CD4-positive, CD25-positive, alpha-beta regulatory T cell (primary cell): ENCODE data around the gene PKD1L1. TPM values are rescaled to one million over a fixed set of nuclear protein-coding genes. Genes with fewer than 3 reads are reported as not detected.
"Not testable (repeated sequence)": the region's sequence is repeated elsewhere in the genome, so short reads cannot be mapped to it uniquely, and the experiment has no call there.

Source experiments
- ATAC-seq, 2 donors: fragments of 150-1000 bp; cut with Tn5 transposase; one replicate each; pipeline ENCODE4 v1.10.0; 2021; ENCODE audit warnings: low read depth in 2 of 2, moderate number of reproducible peaks in 2 of 2, moderate library complexity in 1 of 2
- DNase-seq, 3 donors: peaks; one replicate each; pipeline versions ENCODE4 v3.0.0 to v3.0.0-alpha.2; 2012 to 2022; ENCODE audit warnings: mixed read lengths in 1 of 3
- H3K27ac ChIP-seq: one replicate; pipeline ENCODE4 v1.7.0; 2013; ENCODE audit warnings: mild to moderate bottlenecking, low read length; ENCODE audit not compliant: insufficient read depth, poor library complexity, severe bottlenecking
- H3K27me3 ChIP-seq: one replicate; pipeline ENCODE4 v1.7.0; 2013; ENCODE audit warnings: low read length; ENCODE audit not compliant: control insufficient read depth, insufficient read depth
- H3K36me3 ChIP-seq: one replicate; pipeline ENCODE4 v1.7.0; 2013; ENCODE audit warnings: mild to moderate bottlenecking, low read length, moderate library complexity; ENCODE audit not compliant: control insufficient read depth, insufficient read depth
- H3K4me1 ChIP-seq: 2 replicates; pipeline ENCODE4 v1.7.0; 2013; ENCODE audit warnings: mild to moderate bottlenecking, low read length; ENCODE audit not compliant: insufficient read depth, control insufficient read depth, poor library complexity, severe bottlenecking
- H3K4me3 ChIP-seq: one replicate; pipeline ENCODE4 v1.7.0; 2013; ENCODE audit warnings: low read depth, mild to moderate bottlenecking, low read length, moderate library complexity
- H3K9me3 ChIP-seq, 2 experiments: 1 replicate in 1 of 2; 2 replicates in 1 of 2; pipeline ENCODE4 v1.7.0; 2013; ENCODE audit warnings: low read length in 2 of 2, mild to moderate bottlenecking in 1 of 2, moderate library complexity in 1 of 2; ENCODE audit not compliant: control insufficient read depth in 2 of 2
- H3K27ac Mint-ChIP-seq, 3 donors: one replicate each; pipeline ENCODE4 v1.8.0; 2020 to 2022; ENCODE audit warnings: mild to moderate bottlenecking in 3 of 3, mixed read lengths in 3 of 3, moderate library complexity in 2 of 3
- H3K27me3 Mint-ChIP-seq: one replicate; pipeline ENCODE4 v1.8.0; 2022; ENCODE audit warnings: mild to moderate bottlenecking, mixed read lengths
- H3K36me3 Mint-ChIP-seq: one replicate; pipeline ENCODE4 v1.8.0; 2020; ENCODE audit warnings: mixed read lengths
- H3K4me1 Mint-ChIP-seq, 4 donors: one replicate each; pipeline ENCODE4 v1.8.0; 2020 to 2022; ENCODE audit warnings: mixed read lengths in 4 of 4, mild to moderate bottlenecking in 1 of 4
- H3K4me3 Mint-ChIP-seq, 4 donors: one replicate each; pipeline ENCODE4 v1.8.0; 2020 to 2022; ENCODE audit warnings: mild to moderate bottlenecking in 4 of 4, mixed read lengths in 4 of 4, moderate library complexity in 3 of 4
- H3K9me3 Mint-ChIP-seq, 7 donors: one replicate each; pipeline ENCODE4 v1.8.0; 2020 to 2022; ENCODE audit warnings: mixed read lengths in 7 of 7, mild to moderate bottlenecking in 3 of 7, moderate library complexity in 2 of 7
- polyA plus RNA-seq, 4 donors: library from polyadenylated mRNA; unstranded; fragments of 300-500 nt; fragmentation: Illumina TruSeq; gene quantifications; one replicate each; pipeline ENCODE4 v1.2.3, GENCODE V29; 2021
- total RNA-seq: library from RNA; stranded (reverse); gene quantifications from one replicate; pipeline ENCODE4 v1.2.3, GENCODE V29; 2022

PKD1L1 gene
- total and polyA plus RNA-seq, 5 donors from 2014 or later = 0.02 to 0.17 (median 0.06) TPM; not detected in 2

DNA sequence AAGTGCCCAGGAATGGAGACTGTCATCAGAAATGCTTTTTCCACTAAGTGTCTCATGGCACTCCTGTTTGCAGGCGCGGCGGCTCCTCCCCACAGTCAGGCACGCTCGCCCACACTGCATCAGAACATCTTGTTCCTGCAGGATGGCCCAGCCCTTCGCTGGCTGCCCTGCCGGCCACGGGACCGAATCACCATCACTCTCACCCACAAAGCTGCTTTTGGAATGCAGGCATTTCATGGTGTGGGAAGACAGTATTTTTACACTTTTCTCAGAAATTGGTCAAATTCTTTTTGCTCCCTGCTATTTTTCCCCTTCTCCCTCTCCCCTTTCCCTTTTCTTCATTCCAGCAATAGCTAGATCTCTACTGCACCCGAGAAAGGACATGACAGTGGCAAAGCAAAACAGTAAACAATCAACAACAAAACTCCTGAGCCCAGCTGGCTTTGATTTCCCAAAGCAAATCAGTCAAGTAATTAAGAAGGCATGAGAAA lies 190.3 kb downstream of the PKD1L1 start:
- Histone ChIP-seq H3K27ac (no peak overlapping the region), H3K36me3 (no peaks in the 10 kb centered on the region), H3K4me1 (no peaks in the 10 kb centered on the region), H3K4me3 (no peak overlapping the region), H3K27me3 (no peaks in the 10 kb centered on the region), H3K9me3 (no peaks in the 10 kb centered on the region)
- Mint-ChIP-seq H3K27me3 (peaks cover 7% of the 10 kb centered on the region), H3K4me1 (no peaks in the 10 kb centered on the region), H3K9me3 (peaks cover 0 to 4% (median 1%) of the 10 kb centered on the region in 7 donors), H3K27ac (no peak overlapping the region), H3K36me3 (no peaks in the 10 kb centered on the region), H3K4me3 (no peak overlapping the region)
- ATAC-seq = no peak
- DNase-seq = no peak

DNA sequence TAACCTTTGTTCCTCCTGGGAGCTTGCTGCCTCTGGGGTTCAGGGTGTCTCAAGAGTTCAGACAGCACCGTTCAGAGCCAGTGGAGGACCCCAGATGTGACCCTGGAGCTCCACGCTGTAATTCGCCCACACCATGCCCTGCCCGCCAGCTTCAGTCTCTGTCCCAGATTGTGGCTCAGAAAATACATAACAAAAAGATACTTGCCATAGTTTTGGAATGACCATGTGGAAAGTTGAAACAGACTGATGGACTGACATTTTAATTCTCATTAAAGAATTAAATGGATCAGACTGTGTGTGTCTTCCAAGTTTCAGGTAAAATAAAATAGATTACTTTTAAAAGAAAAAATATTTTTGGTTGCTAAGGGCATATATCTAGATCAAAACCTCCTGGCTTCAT lies 191.6 kb downstream of the PKD1L1 start:
- H3K27ac Mint-ChIP-seq = no peak overlapping the region
- H3K27me3 Mint-ChIP-seq = peaks cover 7% of the 10 kb centered on the region
- no peak overlapping the region for H3K27ac ChIP-seq
- peaks cover 0 to 4% (median 1%) of the 10 kb centered on the region in 7 donors for H3K9me3 Mint-ChIP-seq
- no peaks in the 10 kb centered on the region for H3K4me1 Mint-ChIP-seq
- H3K27me3 ChIP-seq = no peaks in the 10 kb centered on the region
- no peak overlapping the region for H3K4me3 ChIP-seq
- no peaks in the 10 kb centered on the region for H3K9me3 ChIP-seq
- H3K36me3 Mint-ChIP-seq = no peaks in the 10 kb centered on the region
- ATAC-seq = no peak
- no peaks in the 10 kb centered on the region for H3K36me3 ChIP-seq
- H3K4me3 Mint-ChIP-seq = no peak overlapping the region
- H3K4me1 ChIP-seq = no peaks in the 10 kb centered on the region
- no peak for DNase-seq

DNA sequence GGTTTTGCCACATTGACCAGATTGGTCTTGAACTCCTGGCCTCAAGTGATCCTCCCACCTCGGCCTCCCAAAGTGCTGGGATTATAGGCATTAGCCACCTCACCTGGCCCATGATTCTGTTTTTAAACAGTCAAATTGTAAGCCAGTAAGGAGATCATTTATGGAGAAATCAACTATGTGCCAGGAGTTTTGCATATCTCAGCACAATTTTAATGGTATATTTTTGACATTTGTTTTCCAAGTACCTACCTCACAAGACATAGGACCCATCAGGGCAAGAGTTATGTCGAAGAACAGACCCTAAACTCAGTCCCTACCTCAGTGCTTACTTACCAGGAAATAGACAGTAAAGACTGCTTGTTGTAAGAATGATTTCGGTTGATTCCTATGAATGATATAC lies 193.0 kb downstream of the PKD1L1 start:
- Mint-ChIP-seq H3K36me3 (no peaks in the 10 kb centered on the region), H3K27me3 (peaks cover 7% of the 10 kb centered on the region), H3K4me3 (no peak overlapping the region), H3K27ac (no peak overlapping the region), H3K4me1 (peaks cover 0 to 6% (median 0%) of the 10 kb centered on the region in 4 donors), H3K9me3 (peaks cover 0 to 4% (median 0%) of the 10 kb centered on the region in 7 donors)
- no peaks in the 10 kb centered on the region for H3K36me3 ChIP-seq
- ATAC-seq = no peak
- H3K9me3 ChIP-seq = no peaks in the 10 kb centered on the region
- no peak overlapping the region for H3K27ac ChIP-seq
- H3K4me3 ChIP-seq = no peak overlapping the region
- no peaks in the 10 kb centered on the region for H3K4me1 ChIP-seq
- no peak for DNase-seq
- H3K27me3 ChIP-seq = no peaks in the 10 kb centered on the region

DNA sequence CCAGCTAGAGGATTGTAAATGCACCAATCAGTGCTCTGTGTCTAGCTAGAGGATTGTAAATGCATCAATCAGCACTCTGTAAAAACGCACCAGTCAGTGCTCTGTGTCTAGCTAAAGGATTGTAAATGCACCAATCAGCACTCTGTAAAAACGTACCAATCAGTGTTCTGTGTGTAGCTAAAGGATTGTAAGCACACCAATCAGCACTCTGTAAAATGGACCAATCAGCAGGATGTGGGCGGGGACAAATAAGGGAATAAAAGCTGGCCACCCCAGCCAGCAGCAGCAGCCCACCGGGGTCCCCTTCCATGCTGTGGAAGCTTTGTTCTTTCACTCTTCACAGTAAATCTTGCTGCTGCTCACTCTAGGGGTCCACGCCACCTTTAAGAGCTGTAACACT lies 196.5 kb downstream of the PKD1L1 start:
- not testable (repeated sequence) for H3K36me3 Mint-ChIP-seq, DNase-seq, H3K9me3 ChIP-seq, H3K36me3 ChIP-seq, H3K27ac Mint-ChIP-seq, H3K4me3 Mint-ChIP-seq, H3K4me1 ChIP-seq, H3K4me1 Mint-ChIP-seq, H3K27me3 Mint-ChIP-seq, H3K27me3 ChIP-seq, H3K4me3 ChIP-seq, H3K27ac ChIP-seq, H3K9me3 Mint-ChIP-seq, ATAC-seq

DNA sequence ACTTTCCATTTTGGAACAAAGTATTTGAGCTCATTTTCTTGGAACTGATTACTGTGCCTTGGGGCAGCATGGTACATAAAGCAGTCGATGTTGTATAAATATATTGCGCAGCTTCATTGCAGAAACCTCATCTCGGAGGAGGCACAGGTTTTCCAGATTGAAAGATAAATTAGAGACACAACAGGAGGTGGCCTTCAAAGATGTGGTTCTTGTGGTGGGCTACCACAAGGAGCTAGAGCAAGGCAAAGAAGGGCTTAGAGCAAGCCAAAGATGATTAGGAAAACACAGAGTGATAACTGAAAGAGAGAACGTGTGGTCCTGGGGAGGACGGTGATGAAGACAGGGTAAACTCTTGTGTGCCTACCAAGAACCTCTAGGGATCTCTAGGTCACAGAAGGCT lies 197.2 kb downstream of the PKD1L1 start:
- H3K27ac Mint-ChIP-seq = no peak overlapping the region
- H3K27me3 Mint-ChIP-seq = peaks cover 4% of the 10 kb centered on the region
- no peak overlapping the region for H3K4me3 Mint-ChIP-seq
- Histone ChIP-seq H3K27me3 (no peaks in the 10 kb centered on the region), H3K36me3 (no peaks in the 10 kb centered on the region), H3K4me3 (no peak overlapping the region), H3K27ac (no peak overlapping the region), H3K4me1 (no peaks in the 10 kb centered on the region), H3K9me3 (no peaks in the 10 kb centered on the region)
- peaks cover 0 to 6% (median 0%) of the 10 kb centered on the region in 4 donors for H3K4me1 Mint-ChIP-seq
- H3K9me3 Mint-ChIP-seq = peaks cover 0 to 4% (median 0%) of the 10 kb centered on the region in 7 donors
- ATAC-seq (no peak), DNase-seq (no peak)
- no peaks in the 10 kb centered on the region for H3K36me3 Mint-ChIP-seq

DNA sequence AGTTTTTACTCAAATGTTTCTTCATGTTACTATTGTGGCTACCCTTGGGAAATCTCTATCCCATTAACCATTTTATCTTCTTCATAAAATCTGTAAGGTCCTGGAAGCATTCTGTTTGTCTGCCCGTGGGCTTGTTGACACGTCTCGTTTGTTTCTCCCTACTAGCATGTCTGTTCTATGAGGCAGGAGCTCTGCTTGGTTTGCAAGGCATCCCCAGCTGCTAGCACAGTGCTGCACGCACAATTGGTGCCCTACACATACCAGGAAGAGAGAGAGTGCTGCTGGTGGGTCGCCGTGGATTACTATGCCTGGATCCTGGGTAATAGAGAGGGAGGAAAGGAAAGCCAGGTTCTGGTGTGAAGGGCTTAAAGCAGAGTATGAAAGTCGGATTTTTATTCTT lies 200.2 kb downstream of the PKD1L1 start:
- Histone ChIP-seq H3K27me3 (no peaks in the 10 kb centered on the region), H3K36me3 (no peaks in the 10 kb centered on the region), H3K4me3 (no peak overlapping the region), H3K4me1 (no peaks in the 10 kb centered on the region), H3K27ac (no peak overlapping the region), H3K9me3 (no peaks in the 10 kb centered on the region)
- no peak overlapping the region for H3K4me3 Mint-ChIP-seq
- H3K36me3 Mint-ChIP-seq = no peaks in the 10 kb centered on the region
- H3K27ac Mint-ChIP-seq = no peak overlapping the region
- peaks cover 0 to 9% (median 0%) of the 10 kb centered on the region in 4 donors for H3K4me1 Mint-ChIP-seq
- ATAC-seq (no peak), DNase-seq (no peak)
- peaks cover 0 to 3% (median 0%) of the 10 kb centered on the region in 7 donors for H3K9me3 Mint-ChIP-seq
- no peaks in the 10 kb centered on the region for H3K27me3 Mint-ChIP-seq

DNA sequence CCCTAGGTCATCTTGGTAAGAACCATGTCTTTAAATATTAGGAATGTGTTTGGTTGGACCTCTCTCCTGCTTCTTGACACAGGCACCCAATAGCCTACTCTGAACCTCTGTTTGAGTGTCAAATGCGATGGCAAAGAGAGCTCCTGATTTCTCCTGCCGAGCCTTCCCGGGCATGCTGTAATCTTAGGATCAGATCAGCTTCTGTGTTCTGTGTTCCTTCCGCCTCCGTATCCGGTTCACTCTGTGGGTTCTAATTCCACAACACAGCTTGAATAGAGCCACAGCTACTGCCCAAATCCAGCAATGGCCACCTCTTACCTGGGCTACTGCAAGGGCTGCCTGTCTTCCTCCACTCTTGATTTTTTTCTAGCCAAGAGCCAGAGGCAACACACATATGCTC lies 201.1 kb downstream of the PKD1L1 start:
- no peak overlapping the region for H3K27ac Mint-ChIP-seq
- no peaks in the 10 kb centered on the region for H3K36me3 Mint-ChIP-seq
- DNase-seq (no peak), ATAC-seq (no peak)
- no peak overlapping the region for H3K27ac ChIP-seq
- H3K4me1 Mint-ChIP-seq = peaks cover 0 to 9% (median 0%) of the 10 kb centered on the region in 4 donors
- H3K27me3 ChIP-seq = no peaks in the 10 kb centered on the region
- no peak overlapping the region for H3K4me3 Mint-ChIP-seq
- H3K36me3 ChIP-seq = no peaks in the 10 kb centered on the region
- H3K9me3 Mint-ChIP-seq = peaks cover 0 to 3% (median 0%) of the 10 kb centered on the region in 7 donors
- H3K4me1 ChIP-seq = no peaks in the 10 kb centered on the region
- H3K9me3 ChIP-seq = no peaks in the 10 kb centered on the region
- H3K27me3 Mint-ChIP-seq = no peaks in the 10 kb centered on the region
- no peak overlapping the region for H3K4me3 ChIP-seq

DNA sequence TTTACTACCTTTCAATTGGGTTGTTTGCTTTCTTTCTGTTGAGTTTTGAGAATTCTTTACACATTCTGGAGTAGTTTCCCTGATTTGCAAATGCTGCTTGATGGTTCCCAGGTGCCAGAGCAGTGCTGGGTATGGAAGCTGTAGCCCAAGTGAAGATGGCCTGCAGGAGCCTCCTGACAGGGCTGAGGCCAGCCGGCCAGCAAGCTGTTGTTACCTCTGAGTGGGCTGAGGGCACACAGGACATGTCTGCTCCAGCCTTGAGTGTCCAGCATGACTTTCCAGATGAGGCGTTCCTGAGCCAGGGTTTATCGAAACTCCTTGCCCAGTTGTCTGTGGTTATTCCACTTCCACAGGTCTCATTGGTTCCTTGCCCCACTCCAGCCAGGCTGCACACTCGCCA lies 201.8 kb downstream of the PKD1L1 start:
- Histone ChIP-seq H3K36me3 (no peaks in the 10 kb centered on the region), H3K9me3 (no peaks in the 10 kb centered on the region), H3K27ac (no peak overlapping the region), H3K4me1 (no peaks in the 10 kb centered on the region), H3K4me3 (no peak overlapping the region), H3K27me3 (no peaks in the 10 kb centered on the region)
- H3K27me3 Mint-ChIP-seq = no peaks in the 10 kb centered on the region
- peaks cover 0 to 9% (median 0%) of the 10 kb centered on the region in 4 donors for H3K4me1 Mint-ChIP-seq
- H3K27ac Mint-ChIP-seq = no peak overlapping the region
- no peaks in the 10 kb centered on the region for H3K36me3 Mint-ChIP-seq
- ATAC-seq (no peak), DNase-seq (no peak)
- H3K9me3 Mint-ChIP-seq = peaks cover 0 to 3% (median 0%) of the 10 kb centered on the region in 7 donors
- no peak overlapping the region for H3K4me3 Mint-ChIP-seq
